PC-3 (cell line): ENCODE measurements around the gene TTC28. TPM values are rescaled to one million over a fixed set of nuclear protein-coding genes. Genes with fewer than 3 reads are reported as not detected.

Experiments used
- ATAC-seq: fragments of 200-7000 bp; cut with Tn5 transposase; 2 replicates; pipeline ENCODE4 v1.9.1; 2020; ENCODE audit warnings: mild to moderate bottlenecking, moderate library complexity
- BruUV-seq: library from RNA; stranded (reverse); fragments of 400-500 nt; replicated peaks from 2 replicates; lab custom pipeline; 2021; lab: Mats Ljungman, UMichigan
- CTCF ChIA-PET: fragments of 300-600 bp; sonication (Branson Sonifier 250); formaldehyde crosslinking; loops from one replicate; lab custom pipeline; 2022; ENCODE audit warnings: antibody characterized with exemption; lab: Charles Lee
- POLR2A ChIA-PET: fragments of 300-600 bp; sonication (Branson Sonifier 250); formaldehyde crosslinking; loops from one replicate; lab custom pipeline; 2022; ENCODE audit warnings: antibody characterized with exemption; ENCODE audit not compliant: unreplicated experiment; lab: Charles Lee
- DNase-seq: peaks from one replicate; pipeline ENCODE4 v3.0.0-alpha.2; 2015
- H2AFZ ChIP-seq: fragments of 300-600 bp; sonication (generic); 2 replicates; pipeline ENCODE4 v1.6.0; 2016; ENCODE audit warnings: antibody characterized with exemption, low read length
- H3F3A ChIP-seq: fragments of 300-600 bp; sonication (generic); one replicate; pipeline ENCODE4 v1.6.0; 2017; ENCODE audit warnings: antibody characterized with exemption, low read length, control low read depth, mild to moderate bottlenecking; ENCODE audit not compliant: unreplicated experiment
- H3K27ac ChIP-seq: fragments of 300-600 bp; sonication (generic); 2 replicates; pipeline ENCODE4 v1.5.1; 2016; ENCODE audit warnings: mild to moderate bottlenecking, low read length
- H3K27me3 ChIP-seq: fragments of 300-600 bp; sonication (generic); 2 replicates; pipeline ENCODE4 v1.6.1; 2016; ENCODE audit warnings: low read length, mixed read lengths
- H3K36me3 ChIP-seq: fragments of 300-600 bp; sonication (generic); 2 replicates; pipeline ENCODE4 v1.6.1; 2016; ENCODE audit warnings: low read depth, mixed run types, low read length, mixed read lengths
- H3K4me1 ChIP-seq: fragments of 300-600 bp; sonication (generic); 2 replicates; pipeline ENCODE4 v1.5.1; 2016; ENCODE audit warnings: low read length; ENCODE audit not compliant: insufficient read depth
- H3K4me2 ChIP-seq: fragments of 300-600 bp; sonication (generic); 2 replicates; pipeline ENCODE4 v1.6.0; 2016; ENCODE audit warnings: low read length
- H3K4me3 ChIP-seq: fragments of 300-600 bp; sonication (generic); 2 replicates; pipeline ENCODE4 v1.5.1; 2016; ENCODE audit warnings: mild to moderate bottlenecking, low read length, mixed read lengths
- H3K79me2 ChIP-seq: fragments of 300-600 bp; sonication (generic); 2 replicates; pipeline ENCODE4 v1.6.1; 2017; ENCODE audit warnings: low read length, mixed read lengths
- H3K9ac ChIP-seq: fragments of 300-600 bp; sonication (generic); 2 replicates; pipeline ENCODE4 v1.6.0; 2016; ENCODE audit warnings: mild to moderate bottlenecking, low read length
- H3K9me2 ChIP-seq: fragments of 300-600 bp; sonication (generic); replicated peaks from 2 replicates; pipeline ENCODE4 v1.6.1; 2016; ENCODE audit warnings: mixed run types, low read length, mixed read lengths
- H3K9me3 ChIP-seq: fragments of 300-600 bp; sonication (generic); 2 replicates; pipeline ENCODE4 v1.6.1; 2016; ENCODE audit warnings: low read length, mixed read lengths
- H4K20me1 ChIP-seq: fragments of 300-600 bp; sonication (generic); 2 replicates; pipeline ENCODE4 v1.6.1; 2016; ENCODE audit warnings: low read length, mixed read lengths
- EZH2 ChIP-seq: fragments of 300-600 bp; sonication (generic); IDR thresholded peaks from one replicate; pipeline ENCODE4 v1.6.1; 2017; ENCODE audit warnings: antibody characterized with exemption, mild to moderate bottlenecking, low read length; ENCODE audit not compliant: unreplicated experiment
- EZH2phosphoT487 ChIP-seq: fragments of 300-600 bp; sonication (generic); IDR thresholded peaks from 2 replicates; pipeline ENCODE4 v1.6.1; 2018; ENCODE audit warnings: mild to moderate bottlenecking, antibody characterized with exemption, low read length, borderline replicate concordance
- intact Hi-C: fragments of 100-400 bp; cut with micrococcal nuclease; formaldehyde crosslinking; loops from 2 replicates; pipeline ENCODE4 v1.9.0; 2023
- total RNA-seq: library from RNA; depleted of rRNA; stranded (reverse); fragments of >200 nt; gene quantifications from 2 replicates; pipeline ENCODE4 v1.2.3, GENCODE V29; 2014
- TF ChIP-seq, protein P1 (sequence below): fragments of 300-600 bp; sonication (generic); conservative IDR thresholded peaks from 2 replicates; pipeline ENCODE4 v1.5.1; 2017; ENCODE audit warnings: antibody characterized with exemption, low read depth, mild to moderate bottlenecking, low read length

TTC28 gene
- total RNA-seq, 1 experiment from 2014 or later, result 6.3 TPM

DNA sequence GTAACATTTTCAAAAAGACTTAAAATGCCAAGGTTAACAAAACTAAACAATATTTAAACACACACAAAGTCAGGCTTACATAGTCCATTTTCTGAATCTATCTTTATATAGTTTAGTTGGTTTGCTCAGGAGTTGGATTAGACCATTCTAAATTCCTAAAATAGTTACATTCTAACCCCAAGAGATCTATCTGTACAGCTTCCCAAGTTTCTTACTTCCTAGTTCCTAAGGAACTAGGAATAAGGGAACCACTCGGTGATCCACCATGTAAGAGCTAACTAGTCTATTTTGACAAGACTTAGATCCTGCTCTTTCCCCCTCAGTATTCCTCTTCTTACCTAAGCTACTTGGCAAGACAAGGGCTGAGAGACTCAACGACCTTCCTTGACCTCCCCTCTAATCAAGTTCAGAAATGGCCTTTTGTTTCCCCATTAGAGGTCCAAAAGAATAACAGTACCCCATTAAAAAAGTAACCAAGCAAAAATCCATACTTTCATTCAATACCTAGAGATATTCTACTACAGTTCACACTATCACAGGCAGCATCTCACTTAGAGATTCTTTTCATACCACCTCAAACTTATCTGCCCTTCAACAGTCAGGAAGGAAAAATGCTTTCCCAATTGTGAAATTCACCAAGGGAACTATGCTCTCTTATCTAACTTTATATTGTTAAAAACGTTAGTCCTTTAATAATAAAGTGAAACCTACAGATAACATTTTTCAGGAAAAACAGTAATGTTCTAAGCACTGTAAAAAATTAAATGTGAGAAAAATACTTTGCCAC is 253.1 kb downstream of the TTC28 start:
- no peak for DNase-seq
- ATAC-seq, result no peak
- H3K9ac ChIP-seq, result no peak overlapping the region
- no peak overlapping the region for H3K4me2 ChIP-seq
- H3K9me3 ChIP-seq, result no peaks in the 10 kb centered on the region
- H3K4me1 ChIP-seq, result peaks cover 18% of the 10 kb centered on the region
- BruUV-seq, result no TSS peak
- H3K9me2 ChIP-seq, result no peaks in the 10 kb centered on the region
- no peaks in the 10 kb centered on the region for H4K20me1 ChIP-seq
- intact Hi-C loops, result no loop called here
- POLR2A ChIA-PET, result no interaction called here
- CTCF ChIA-PET, result no interaction called here
- no peak overlapping the region for H2AFZ ChIP-seq
- TF ChIP-seq EZH2 (no peak), EZH2phosphoT487 (no peak)
- TF ChIP-seq, protein P1, sequence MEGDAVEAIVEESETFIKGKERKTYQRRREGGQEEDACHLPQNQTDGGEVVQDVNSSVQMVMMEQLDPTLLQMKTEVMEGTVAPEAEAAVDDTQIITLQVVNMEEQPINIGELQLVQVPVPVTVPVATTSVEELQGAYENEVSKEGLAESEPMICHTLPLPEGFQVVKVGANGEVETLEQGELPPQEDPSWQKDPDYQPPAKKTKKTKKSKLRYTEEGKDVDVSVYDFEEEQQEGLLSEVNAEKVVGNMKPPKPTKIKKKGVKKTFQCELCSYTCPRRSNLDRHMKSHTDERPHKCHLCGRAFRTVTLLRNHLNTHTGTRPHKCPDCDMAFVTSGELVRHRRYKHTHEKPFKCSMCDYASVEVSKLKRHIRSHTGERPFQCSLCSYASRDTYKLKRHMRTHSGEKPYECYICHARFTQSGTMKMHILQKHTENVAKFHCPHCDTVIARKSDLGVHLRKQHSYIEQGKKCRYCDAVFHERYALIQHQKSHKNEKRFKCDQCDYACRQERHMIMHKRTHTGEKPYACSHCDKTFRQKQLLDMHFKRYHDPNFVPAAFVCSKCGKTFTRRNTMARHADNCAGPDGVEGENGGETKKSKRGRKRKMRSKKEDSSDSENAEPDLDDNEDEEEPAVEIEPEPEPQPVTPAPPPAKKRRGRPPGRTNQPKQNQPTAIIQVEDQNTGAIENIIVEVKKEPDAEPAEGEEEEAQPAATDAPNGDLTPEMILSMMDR, result no peak
- no peaks in the 10 kb centered on the region for H3F3A ChIP-seq
- H3K4me3 ChIP-seq, result no peak overlapping the region
- no peaks in the 10 kb centered on the region for H3K36me3 ChIP-seq
- no peaks in the 10 kb centered on the region for H3K27me3 ChIP-seq
- H3K27ac ChIP-seq, result no peak overlapping the region
- no peaks in the 10 kb centered on the region for H3K79me2 ChIP-seq

DNA sequence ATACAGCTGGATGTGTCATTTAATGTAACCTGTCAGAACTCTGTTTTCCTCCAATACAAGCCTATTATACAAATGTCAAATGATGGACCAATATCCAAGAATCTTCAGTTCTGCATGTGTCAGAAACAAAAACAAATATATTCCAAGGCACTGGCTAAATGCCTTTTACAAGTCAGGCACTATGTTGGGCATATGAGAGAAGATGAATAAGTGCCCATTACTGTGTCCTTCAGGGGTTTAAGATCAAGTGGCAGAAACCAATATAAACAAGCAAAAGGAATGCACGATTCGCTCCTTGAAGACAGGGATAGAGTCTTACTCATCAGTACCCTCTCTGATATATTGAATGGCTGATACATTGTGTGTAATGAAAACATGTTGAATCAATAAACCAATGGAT is 254.4 kb downstream of the TTC28 start:
- H3K36me3 ChIP-seq, result no peaks in the 10 kb centered on the region
- no peaks in the 10 kb centered on the region for H4K20me1 ChIP-seq
- CTCF ChIA-PET, result no interaction called here
- no peaks in the 10 kb centered on the region for H3K9me2 ChIP-seq
- peaks cover 18% of the 10 kb centered on the region for H3K4me1 ChIP-seq
- intact Hi-C loops, result no loop called here
- no peak overlapping the region for H3K27ac ChIP-seq
- ATAC-seq (peak; percentile 49), DNase-seq (peak; percentile 11)
- TF ChIP-seq EZH2phosphoT487 (no peak), EZH2 (no peak)
- TF ChIP-seq, protein P1, result no peak
- no peak overlapping the region for H3K4me3 ChIP-seq
- H3K4me2 ChIP-seq, result no peak overlapping the region
- H3K9me3 ChIP-seq, result no peaks in the 10 kb centered on the region
- POLR2A ChIA-PET, result interaction anchor here (0.6 kb wide), 1 partner anchor 93 kb away, joined by 3 read pairs; no protein-coding TSS in a partner anchor
- H3F3A ChIP-seq, result no peaks in the 10 kb centered on the region
- H2AFZ ChIP-seq, result no peak overlapping the region
- H3K9ac ChIP-seq, result no peak overlapping the region
- no peaks in the 10 kb centered on the region for H3K27me3 ChIP-seq
- no peaks in the 10 kb centered on the region for H3K79me2 ChIP-seq
- no TSS peak for BruUV-seq
